ENCODE results near the gene PCDH7. TPM values are rescaled to one million over a fixed set of nuclear protein-coding genes. Genes with fewer than 3 reads are reported as not detected.

Gene PCDH7
- total and polyA plus RNA-seq, 4 donors = 0.75 to 57.6 (median 5.3) TPM

GRCh38 chr4:30717208-30718020, 2.8 kb upstream of the PCDH7 start:
- H3K36me3 ChIP-seq (ENCODE audit: control insufficient read depth in 4 of 4, insufficient read depth in 4 of 4, low read length in 4 of 4) = peaks cover 0 to 8% (median 0%) of the 10 kb centered on the region in 4 donors
- H3K27ac ChIP-seq (ENCODE audit: low read depth in 1 of 2, low read length in 1 of 2) = peak overlapping the region; percentile 32 to 47
- H3K9me3 ChIP-seq (ENCODE audit: control insufficient read depth in 4 of 4, insufficient read depth in 3 of 4, low read length in 3 of 4) = peaks cover 0 to 10% (median 0%) of the 10 kb centered on the region in 4 donors
- peak; percentile 85 to 92 (median 92) for DNase-seq
- no peak for TF ChIP-seq CTCF (IDR thresholded peaks at IDR 0.05; ENCODE audit: control extremely low read depth, extremely low read depth)
- peaks cover 0 to 2% (median 0%) of the 10 kb centered on the region in 3 donors for H3K27me3 ChIP-seq (ENCODE audit: control insufficient read depth in 3 of 3, insufficient read depth in 3 of 3, low read length in 2 of 3)
- H3K9ac ChIP-seq (ENCODE audit: insufficient read depth in 1 of 2, low read length in 2 of 2) = peak overlapping the region in 1 of 2 donors; percentile 33
- WGBS, 2 donors = 0 to 1% methylated on average over 54 to 55 of the region's 55 CpGs
- ATAC-seq (ENCODE audit: insufficient read depth, low FRiP score) = peak; percentile 63
- H3K4me1 ChIP-seq (ENCODE audit: control insufficient read depth in 5 of 5, insufficient read depth in 5 of 5, low read length in 5 of 5) = peaks cover 0 to 13% (median 0%) of the 10 kb centered on the region in 5 donors
- peak overlapping the region; percentile 40 for H3K4me3 ChIP-seq

- peak overlapping the region; percentile 15 to 78 for H3K27ac ChIP-seq (ENCODE audit: low read depth in 1 of 2, low read length in 1 of 2)
- H3K9me3 ChIP-seq (ENCODE audit: control insufficient read depth in 4 of 4, insufficient read depth in 3 of 4, low read length in 3 of 4) = peaks cover 0 to 15% (median 0%) of the 10 kb centered on the region in 4 donors
- peaks cover 0 to 8% (median 0%) of the 10 kb centered on the region in 3 donors for H3K27me3 ChIP-seq (ENCODE audit: control insufficient read depth in 3 of 3, insufficient read depth in 3 of 3, low read length in 2 of 3)
- peaks cover 0 to 15% (median 0%) of the 10 kb centered on the region in 4 donors for H3K36me3 ChIP-seq (ENCODE audit: control insufficient read depth in 4 of 4, insufficient read depth in 4 of 4, low read length in 4 of 4)
- peaks cover 0 to 13% (median 0%) of the 10 kb centered on the region in 5 donors for H3K4me1 ChIP-seq (ENCODE audit: control insufficient read depth in 5 of 5, insufficient read depth in 5 of 5, low read length in 5 of 5)
- ATAC-seq (ENCODE audit: insufficient read depth, low FRiP score) = peak; percentile 9
- WGBS, 2 donors = 1 to 4% methylated on average over 34 of the region's 34 CpGs
- no peak for TF ChIP-seq CTCF (IDR thresholded peaks at IDR 0.05; ENCODE audit: control extremely low read depth, extremely low read depth)
- peak in 2 of 3 donors; percentile 89 to 91 for DNase-seq
- peak overlapping the region; percentile 18 to 81 for H3K9ac ChIP-seq (ENCODE audit: insufficient read depth in 1 of 2, low read length in 2 of 2)
- no peak overlapping the region for H3K4me3 ChIP-seq
These were observed 2.1 kb upstream of the PCDH7 start for GRCh38 chr4:30718021-30718542.

GRCh38 chr4:30718641-30719453, 1.3 kb upstream of the PCDH7 start:
- DNase-seq (peak; percentile 42 to 77 (median 74)), ATAC-seq (ENCODE audit: insufficient read depth, low FRiP score) (no peak)
- Histone ChIP-seq H3K4me1 (ENCODE audit: control insufficient read depth in 5 of 5, insufficient read depth in 5 of 5, low read length in 5 of 5) (peaks cover 0 to 15% (median 3%) of the 10 kb centered on the region in 5 donors), H3K9me3 (ENCODE audit: control insufficient read depth in 4 of 4, insufficient read depth in 3 of 4, low read length in 3 of 4) (peaks cover 0 to 15% (median 0%) of the 10 kb centered on the region in 4 donors), H3K27ac (ENCODE audit: low read depth in 1 of 2, low read length in 1 of 2) (peak overlapping the region; percentile 5 to 78), H3K27me3 (ENCODE audit: control insufficient read depth in 3 of 3, insufficient read depth in 3 of 3, low read length in 2 of 3) (peaks cover 0 to 11% (median 0%) of the 10 kb centered on the region in 3 donors), H3K9ac (ENCODE audit: insufficient read depth in 1 of 2, low read length in 2 of 2) (peak overlapping the region; percentile 18 to 81), H3K4me3 (peak overlapping the region; percentile 0), H3K36me3 (ENCODE audit: control insufficient read depth in 4 of 4, insufficient read depth in 4 of 4, low read length in 4 of 4) (peaks cover 0 to 19% (median 0%) of the 10 kb centered on the region in 4 donors)
- no peak for TF ChIP-seq CTCF (IDR thresholded peaks at IDR 0.05; ENCODE audit: control extremely low read depth, extremely low read depth)
- WGBS, 2 donors = 2 to 3% methylated on average over 33 of the region's 33 CpGs
